ENCODE data around the gene LHX3.

LHX3 gene

DNA sequence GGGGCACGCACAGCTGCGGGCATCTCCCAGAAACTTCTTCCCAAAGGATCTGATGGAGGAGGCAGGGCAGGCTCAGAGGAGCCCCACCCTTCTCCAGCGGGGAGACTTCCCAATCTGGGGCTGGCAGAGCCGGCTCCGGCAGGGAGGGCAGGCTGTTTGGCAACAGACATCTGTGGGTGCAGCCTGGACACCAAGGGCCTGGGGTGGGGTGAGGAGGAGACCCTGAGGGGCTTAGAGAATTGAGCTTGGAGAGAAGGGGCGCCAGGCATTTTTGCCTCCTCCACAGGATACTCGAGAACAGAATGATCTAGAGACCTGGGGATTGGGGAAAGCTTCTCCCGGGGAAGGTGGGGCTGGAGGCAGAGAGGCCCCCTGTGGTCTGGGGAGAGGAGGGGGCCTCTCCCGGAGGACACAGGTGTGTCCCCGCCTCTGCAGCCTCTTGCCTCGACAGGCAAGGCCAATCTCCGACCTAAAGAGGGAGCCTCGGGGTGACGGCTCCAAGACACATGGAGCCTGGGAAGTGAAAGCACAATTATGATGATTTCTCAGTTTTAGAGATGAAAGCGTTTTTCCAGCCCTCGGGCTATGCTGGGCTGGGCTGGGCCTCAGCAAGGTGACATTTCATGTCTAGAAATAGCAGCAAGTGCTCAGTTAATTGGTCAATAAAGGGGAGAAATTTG is 8.4 kb downstream of the LHX3 start:
- H3K36me3 Mint-ChIP-seq (ENCODE audit: low read depth) = no peaks in the 10 kb centered on the region
- DNase-seq = no peak
- H3K4me3 Mint-ChIP-seq = no peak overlapping the region
- peaks cover 96% of the 10 kb centered on the region for H3K27me3 Mint-ChIP-seq (ENCODE audit: low read depth, poor library complexity)
- H3K27ac Mint-ChIP-seq = no peak overlapping the region
- H3K4me1 Mint-ChIP-seq = no peaks in the 10 kb centered on the region
- TF ChIP-seq, protein P1, sequence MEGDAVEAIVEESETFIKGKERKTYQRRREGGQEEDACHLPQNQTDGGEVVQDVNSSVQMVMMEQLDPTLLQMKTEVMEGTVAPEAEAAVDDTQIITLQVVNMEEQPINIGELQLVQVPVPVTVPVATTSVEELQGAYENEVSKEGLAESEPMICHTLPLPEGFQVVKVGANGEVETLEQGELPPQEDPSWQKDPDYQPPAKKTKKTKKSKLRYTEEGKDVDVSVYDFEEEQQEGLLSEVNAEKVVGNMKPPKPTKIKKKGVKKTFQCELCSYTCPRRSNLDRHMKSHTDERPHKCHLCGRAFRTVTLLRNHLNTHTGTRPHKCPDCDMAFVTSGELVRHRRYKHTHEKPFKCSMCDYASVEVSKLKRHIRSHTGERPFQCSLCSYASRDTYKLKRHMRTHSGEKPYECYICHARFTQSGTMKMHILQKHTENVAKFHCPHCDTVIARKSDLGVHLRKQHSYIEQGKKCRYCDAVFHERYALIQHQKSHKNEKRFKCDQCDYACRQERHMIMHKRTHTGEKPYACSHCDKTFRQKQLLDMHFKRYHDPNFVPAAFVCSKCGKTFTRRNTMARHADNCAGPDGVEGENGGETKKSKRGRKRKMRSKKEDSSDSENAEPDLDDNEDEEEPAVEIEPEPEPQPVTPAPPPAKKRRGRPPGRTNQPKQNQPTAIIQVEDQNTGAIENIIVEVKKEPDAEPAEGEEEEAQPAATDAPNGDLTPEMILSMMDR (IDR thresholded peaks at IDR 0.05) = no peak
- H3K9me3 Mint-ChIP-seq = no peaks in the 10 kb centered on the region

DNA sequence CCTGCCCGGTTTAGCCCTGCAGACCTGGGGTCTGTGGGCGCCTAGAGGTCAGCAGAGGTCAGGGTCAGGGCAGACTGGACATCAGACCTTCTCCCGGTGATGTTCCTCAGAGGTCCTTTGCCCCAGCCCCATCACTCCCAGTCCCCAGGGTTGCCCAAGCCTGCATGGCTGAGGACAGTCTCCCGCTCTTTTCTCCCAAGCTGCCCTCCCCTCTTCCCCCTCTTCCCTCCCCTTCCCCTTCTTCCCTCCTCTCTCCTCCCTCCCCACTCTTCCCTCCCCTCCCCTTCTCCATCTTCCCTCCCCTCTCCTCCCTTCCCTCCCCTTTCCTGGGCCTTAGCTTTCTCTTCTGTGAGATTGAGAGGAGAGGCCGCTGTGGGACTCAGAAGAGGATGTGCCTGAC is 10.4 kb downstream of the LHX3 start:
- Mint-ChIP-seq H3K4me1 (peaks cover 2% of the 10 kb centered on the region), H3K27me3 (ENCODE audit: low read depth, poor library complexity) (peaks cover 94% of the 10 kb centered on the region), H3K4me3 (no peak overlapping the region), H3K27ac (no peak overlapping the region), H3K36me3 (ENCODE audit: low read depth) (no peaks in the 10 kb centered on the region), H3K9me3 (no peaks in the 10 kb centered on the region)
- no peak for DNase-seq
- TF ChIP-seq, protein P1 (IDR thresholded peaks at IDR 0.05) = no peak

DNA sequence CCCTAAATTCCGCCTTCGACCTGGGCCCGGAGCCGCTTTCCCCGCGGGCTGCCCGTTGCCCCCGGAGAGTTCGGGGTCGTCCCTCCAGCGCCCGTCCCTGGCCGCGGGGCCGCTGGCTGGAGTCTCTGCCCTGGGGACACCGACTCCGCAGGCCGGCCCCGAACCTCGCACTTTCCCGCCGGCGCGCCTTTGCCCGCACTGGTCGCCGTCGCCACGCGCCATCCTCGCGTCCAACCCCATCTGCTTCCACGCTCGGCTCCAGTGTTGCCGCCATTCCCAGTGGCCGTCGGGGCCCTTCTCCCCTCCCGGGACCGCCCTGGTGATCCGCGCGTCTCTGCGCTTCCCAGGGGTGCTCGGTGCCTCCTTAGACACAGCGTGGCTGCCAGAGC is 11.0 kb downstream of the LHX3 start:
- H3K9me3 Mint-ChIP-seq = no peaks in the 10 kb centered on the region
- H3K4me3 Mint-ChIP-seq = no peak overlapping the region
- DNase-seq = no peak
- TF ChIP-seq, protein P1 (IDR thresholded peaks at IDR 0.05) = no peak
- peaks cover 5% of the 10 kb centered on the region for H3K4me1 Mint-ChIP-seq
- H3K36me3 Mint-ChIP-seq (ENCODE audit: low read depth) = no peaks in the 10 kb centered on the region
- peaks cover 95% of the 10 kb centered on the region for H3K27me3 Mint-ChIP-seq (ENCODE audit: low read depth, poor library complexity)
- H3K27ac Mint-ChIP-seq = no peak overlapping the region

DNA sequence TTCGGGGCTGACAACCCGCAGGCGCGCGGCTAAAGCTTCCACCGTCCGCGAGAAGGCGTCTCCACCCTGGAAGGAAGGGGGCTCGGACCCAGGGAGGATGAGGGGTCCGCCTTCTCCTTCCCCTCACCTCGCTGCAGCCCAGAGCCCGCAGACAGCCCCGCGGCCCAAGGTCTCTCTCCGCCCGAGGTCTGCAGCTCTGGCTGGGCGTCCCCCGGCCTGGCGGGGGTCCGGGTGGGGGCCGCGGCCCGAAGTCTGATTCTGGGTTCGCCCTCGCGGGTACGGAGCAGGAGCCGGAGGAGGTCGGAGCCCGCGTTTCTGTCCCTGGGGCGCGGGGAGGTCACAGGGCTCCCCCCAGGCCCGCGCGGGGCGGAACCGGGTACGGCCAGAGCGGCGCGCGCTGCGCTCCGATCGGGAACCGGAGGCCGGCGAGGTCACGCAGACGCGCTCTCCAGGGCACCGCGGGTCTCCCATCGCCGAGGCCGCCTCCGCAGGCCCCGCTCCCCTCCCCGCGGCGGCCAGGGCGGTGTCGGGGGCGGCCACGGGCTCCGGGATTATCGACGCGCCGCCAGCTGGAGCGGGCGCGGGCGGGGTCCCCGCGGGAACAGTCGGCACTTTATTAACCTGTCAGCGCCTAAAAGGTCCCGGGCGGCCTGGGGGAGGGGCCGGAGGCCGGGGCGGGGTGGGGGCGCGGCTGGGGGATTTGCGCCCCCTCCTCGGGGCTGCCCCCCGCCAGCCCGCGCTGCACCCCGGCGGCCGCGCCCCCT is 11.6 kb downstream of the LHX3 start:
- Mint-ChIP-seq H3K36me3 (ENCODE audit: low read depth) (no peaks in the 10 kb centered on the region), H3K4me1 (peaks cover 5% of the 10 kb centered on the region), H3K4me3 (no peak overlapping the region), H3K27me3 (ENCODE audit: low read depth, poor library complexity) (peaks cover 94% of the 10 kb centered on the region), H3K9me3 (no peaks in the 10 kb centered on the region), H3K27ac (no peak overlapping the region)
- DNase-seq = no peak
- TF ChIP-seq, protein P1 (IDR thresholded peaks at IDR 0.05) = no peak

DNA sequence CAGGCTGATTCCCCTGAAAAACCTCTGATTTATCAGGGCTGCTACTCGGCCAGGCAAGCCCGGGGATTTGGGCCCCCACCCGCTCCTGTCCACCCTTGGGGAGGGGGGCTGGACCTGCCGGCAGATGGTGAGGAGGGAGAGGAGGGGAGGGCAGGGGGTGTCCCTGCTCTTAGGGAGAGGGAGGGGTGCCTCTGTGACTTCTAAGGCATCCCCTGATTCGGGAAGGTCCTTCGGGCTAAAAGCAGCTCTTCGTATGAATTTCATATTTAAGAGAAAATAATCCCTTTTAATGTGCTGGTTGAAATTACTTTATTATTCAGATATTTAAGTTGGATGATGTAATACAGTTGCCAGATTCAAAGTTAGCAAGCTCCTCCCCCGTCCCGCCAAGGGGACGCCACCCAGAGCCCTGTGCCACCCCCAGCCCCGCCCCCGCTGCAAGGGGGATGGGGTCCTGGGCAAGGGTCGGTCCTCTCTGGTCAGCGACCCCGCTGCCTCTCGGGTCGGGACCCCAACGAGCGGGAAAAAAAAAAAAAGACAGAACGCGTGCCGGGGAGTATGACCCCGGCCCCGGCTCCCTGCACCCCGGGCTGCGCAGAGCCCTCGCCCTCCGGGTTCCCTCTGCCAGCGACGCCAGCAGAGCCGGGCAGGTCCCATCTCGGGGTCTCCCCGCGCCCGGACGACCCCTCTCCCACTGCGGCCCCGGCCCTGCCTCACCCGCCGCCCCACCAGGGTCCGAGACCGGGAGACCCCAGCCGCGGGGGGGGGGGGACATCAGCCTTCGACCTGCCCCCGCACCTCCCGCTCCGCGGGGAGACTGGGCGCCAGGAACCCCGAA is 12.4 kb downstream of the LHX3 start:
- peaks cover 94% of the 10 kb centered on the region for H3K27me3 Mint-ChIP-seq (ENCODE audit: low read depth, poor library complexity)

More for the DNA sequence above, 12.4 kb downstream of the LHX3 start:
- Mint-ChIP-seq H3K36me3 (ENCODE audit: low read depth) (no peaks in the 10 kb centered on the region), H3K9me3 (no peaks in the 10 kb centered on the region), H3K4me1 (peaks cover 10% of the 10 kb centered on the region), H3K27ac (no peak overlapping the region), H3K4me3 (no peak overlapping the region)
- DNase-seq = no peak
- TF ChIP-seq, protein P1 (IDR thresholded peaks at IDR 0.05) = no peak
